Inflammatory macrophage (primary cell): ENCODE results near the gene ASCC2.
A peak's percentile ranks its signal among the peaks of the same experiment; 100 is the strongest.
"Not testable (repeated sequence)": the region's sequence is repeated elsewhere in the genome, so short reads cannot be mapped to it uniquely, and the experiment has no call there.

Experiments used
- DNase-seq, 2 donors: peaks; one replicate each; pipeline ENCODE4 v3.0.0-alpha.2; 2020 to 2022

ASCC2 gene

GRCh38 chr22:29784451-29785361 lies 53.4 kb downstream of the ASCC2 start:
- DNase-seq, result no peak

GRCh38 chr22:29782061-29782845 lies 55.8 kb downstream of the ASCC2 start:
- no peak for DNase-seq

GRCh38 chr22:29780748-29781676 lies 57.1 kb downstream of the ASCC2 start:
- no peak for DNase-seq

- DNase-seq, result no peak
Measured at GRCh38 chr22:29780220-29780619, 57.9 kb downstream of the ASCC2 start.

DNA sequence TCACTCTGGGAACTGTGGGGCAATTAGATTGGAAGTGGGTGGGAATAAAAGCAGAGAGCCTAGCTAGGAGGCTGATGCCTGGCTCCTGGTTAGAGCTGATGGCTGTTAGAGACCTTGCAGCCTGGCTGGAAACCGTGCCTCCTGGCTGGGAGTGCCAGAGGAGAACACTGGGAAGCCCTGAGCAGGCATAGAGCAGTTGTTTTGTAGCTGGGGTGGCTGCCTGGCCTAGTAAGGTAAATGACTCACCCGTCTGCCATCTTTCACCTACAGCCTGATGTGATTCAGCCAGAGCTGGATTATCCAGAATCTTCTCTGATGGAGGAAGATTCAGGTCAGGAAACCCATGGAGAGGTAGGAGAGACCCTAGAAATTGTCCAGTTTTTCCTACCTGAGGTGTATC lies 64.8 kb downstream of the ASCC2 start:
- no peak for DNase-seq

- DNase-seq, result peak; percentile 27 to 43
Measured at GRCh38 chr22:29772170-29772641, 65.9 kb downstream of the ASCC2 start.

- no peak for DNase-seq
Measured at GRCh38 chr22:29769723-29770321, 68.3 kb downstream of the ASCC2 start.

DNA sequence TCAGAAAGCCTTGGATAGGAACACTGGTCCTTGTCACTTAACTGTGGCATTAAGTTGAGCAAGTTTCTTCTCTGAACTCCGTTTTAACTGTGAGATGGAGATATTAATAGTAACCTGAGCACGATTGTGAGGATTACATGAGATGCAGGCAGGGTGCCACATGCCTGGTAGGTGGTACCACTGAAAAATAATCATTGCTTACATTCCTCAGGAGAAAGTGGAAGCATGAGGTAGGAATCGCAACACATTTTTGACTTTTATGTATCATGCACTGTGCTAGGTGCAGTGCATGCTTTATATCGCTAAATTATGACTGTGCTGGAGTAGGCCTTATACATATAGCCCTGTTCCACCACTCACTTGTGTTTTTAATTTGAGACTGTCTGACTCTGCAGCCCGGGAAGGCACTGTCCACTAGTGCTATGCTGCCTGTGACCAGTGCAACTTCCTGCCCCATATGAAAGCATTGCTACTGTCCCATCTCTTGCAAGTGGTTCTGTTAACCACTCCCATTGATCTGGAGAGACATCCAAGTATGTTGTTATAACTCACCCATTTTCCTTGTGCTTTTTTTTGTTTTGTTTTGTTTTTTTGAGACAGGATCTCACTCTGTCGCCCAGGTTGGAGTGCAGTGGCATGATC lies 69.9 kb downstream of the ASCC2 start:
- DNase-seq, result peak; percentile 15 to 31

- DNase-seq, result peak; percentile 91 to 95
Measured at GRCh38 chr22:29767171-29768051, 70.7 kb downstream of the ASCC2 start, which contains the start of gene UQCR10. UQCR10 (plus strand) TSS chr22:29767369; CDS start chr22:29767399, 30 bp downstream.

DNA sequence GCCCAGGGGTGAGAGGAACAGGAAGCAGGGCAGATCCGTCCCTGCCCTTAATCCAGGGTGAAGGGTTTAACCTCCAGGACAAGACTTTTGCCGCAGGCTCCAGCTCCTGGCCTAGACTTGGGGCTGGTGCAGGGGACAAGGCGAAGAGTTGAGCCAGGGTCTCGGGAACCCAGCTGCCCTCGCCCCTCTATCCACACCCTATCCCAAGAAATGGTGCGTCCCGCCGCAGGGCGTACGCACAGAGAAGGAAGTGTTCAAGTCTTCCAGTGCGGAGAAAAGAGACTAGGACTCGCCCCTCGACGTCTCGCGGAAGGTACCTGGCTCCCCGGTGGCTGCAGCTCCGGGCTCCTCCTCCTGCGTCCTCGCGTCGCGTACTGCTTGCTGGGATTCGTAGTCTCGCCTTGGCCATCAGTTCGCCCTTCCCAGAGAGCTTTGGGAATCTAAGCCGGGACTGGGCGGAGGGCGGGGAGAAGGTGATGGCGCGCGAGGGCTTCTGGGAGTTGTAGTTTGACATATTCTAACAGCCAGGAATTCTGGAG lies 71.4 kb downstream of the ASCC2 start, which contains the start of gene ZMAT5:
Gene ZMAT5, minus strand, starts transcription at position 376 of the 539 bp plus-strand sequence. CDS start 18,463 bp downstream, outside the sequence.
- peak; percentile 96 to 98 for DNase-seq

DNA sequence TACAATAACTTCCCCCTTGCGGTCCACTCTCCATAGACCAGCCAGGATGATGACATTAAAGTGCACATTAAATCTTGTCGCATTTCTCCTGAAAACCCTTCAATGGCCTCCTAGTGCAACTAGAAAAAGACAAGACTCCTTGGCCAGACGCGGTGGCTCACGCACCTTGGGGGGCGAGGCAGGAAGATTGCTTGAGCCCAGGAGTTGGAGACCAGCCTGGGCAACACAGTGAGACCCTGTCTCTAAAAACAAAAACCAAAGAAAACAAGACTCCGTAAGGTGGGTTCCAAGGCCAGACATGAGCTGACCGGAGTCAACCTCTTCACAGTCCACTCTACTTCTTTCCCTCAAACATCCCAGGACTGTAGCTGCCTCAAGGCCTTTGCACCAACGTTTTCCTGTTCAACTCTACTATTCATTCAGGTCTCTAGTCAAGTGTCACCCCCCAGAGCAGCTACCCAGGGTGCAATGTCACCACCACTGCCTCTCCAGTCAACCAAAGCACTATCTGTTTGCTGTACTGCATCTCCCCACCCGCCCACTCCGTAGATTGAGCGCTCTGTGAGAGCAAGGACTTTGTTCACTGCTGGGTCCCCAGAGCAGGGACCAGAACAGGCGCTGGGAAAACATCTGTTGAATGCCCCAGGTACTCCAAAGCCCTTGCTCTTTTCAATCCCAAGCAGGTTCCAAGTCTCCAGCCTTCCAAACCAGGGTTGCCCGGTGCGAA lies 72.0 kb downstream of the ASCC2 start:
- peak in 1 of 2 donors; percentile 2 for DNase-seq

GRCh38 chr22:29762263-29762662 lies 75.8 kb downstream of the ASCC2 start:
- no peak for DNase-seq

- DNase-seq, result no peak
Measured at GRCh38 chr22:29758959-29759358, 79.1 kb downstream of the ASCC2 start.

DNA sequence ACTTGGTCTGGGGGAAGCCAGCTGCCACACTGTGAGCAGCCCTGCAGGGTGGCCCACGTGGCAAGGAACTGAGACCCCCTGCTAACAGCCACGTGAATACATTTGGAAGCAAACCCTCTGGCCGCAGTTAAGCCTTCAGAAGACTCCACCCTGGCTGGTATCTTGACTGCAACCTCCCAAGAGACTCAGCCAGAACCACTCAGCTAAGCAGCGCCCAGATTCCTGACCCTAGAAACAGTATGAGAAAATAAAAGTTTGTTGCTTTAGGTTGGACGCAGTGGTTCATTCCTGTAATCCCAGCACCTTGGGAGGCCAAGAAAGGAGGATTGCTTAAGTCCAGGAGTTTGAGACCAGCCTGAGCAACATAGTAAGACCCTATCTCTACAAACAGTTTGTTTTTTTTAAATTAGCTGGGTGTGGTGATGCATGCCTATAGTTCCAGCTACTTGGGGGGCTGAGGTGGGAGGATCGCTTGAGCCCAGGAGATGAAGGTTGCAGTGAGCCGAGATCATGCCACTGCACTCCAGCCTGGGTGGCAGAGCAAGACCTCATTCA lies 79.9 kb downstream of the ASCC2 start:
- no peak for DNase-seq

DNA sequence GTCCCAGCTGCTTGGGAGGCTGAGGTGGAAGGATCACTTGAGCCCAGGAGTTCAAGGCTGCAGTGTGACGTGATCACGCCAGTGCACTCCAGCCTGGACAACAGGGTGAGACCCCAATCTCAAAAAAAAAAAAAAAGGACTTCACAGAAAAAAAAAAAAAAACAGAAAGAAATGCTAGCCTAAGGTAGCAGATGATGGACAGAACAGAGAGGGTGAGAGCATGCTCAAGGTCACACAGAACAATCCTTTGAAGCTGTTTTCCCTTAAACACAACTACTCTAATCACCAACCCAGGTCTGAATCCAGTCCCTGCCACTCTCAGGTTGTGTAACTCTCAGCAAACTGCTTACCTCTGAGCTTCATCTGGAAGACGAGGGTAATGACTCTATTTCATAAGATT lies 81.0 kb downstream of the ASCC2 start:
- no peak for DNase-seq

- no peak for DNase-seq
Measured at GRCh38 chr22:29756341-29756740, 81.7 kb downstream of the ASCC2 start.

- no peak for DNase-seq
Measured at GRCh38 chr22:29755889-29756288, 82.2 kb downstream of the ASCC2 start.

GRCh38 chr22:29754658-29755395 lies 83.2 kb downstream of the ASCC2 start:
- DNase-seq, result not testable (repeated sequence)
